ENCODE data around the gene PRUNE2.

- TF ChIP-seq CTCF (IDR thresholded peaks at IDR 0.05) = no peak
- no peak for TF ChIP-seq EP300 (IDR thresholded peaks at IDR 0.05)
Observed at GRCh38 chr9:76793784-76794431, 112.0 kb downstream of the PRUNE2 start.

Measured in upper lobe of left lung (tissue), 4 donors.